Measurements from ENCODE around the gene HOXB3.

HOXB3 gene

GRCh38 chr17:48597778-48598631 lies 8.0 kb upstream of the HOXB3 start:
- H3K27me3 Mint-ChIP-seq = peaks cover 100% of the 10 kb centered on the region
- peak overlapping the region; percentile 70 for H3K4me3 Mint-ChIP-seq
- ATAC-seq = peak; percentile 66
- H3K4me1 Mint-ChIP-seq = peaks cover 42% of the 10 kb centered on the region
- H3K9me3 Mint-ChIP-seq = no peaks in the 10 kb centered on the region
- H3K27ac Mint-ChIP-seq = peak overlapping the region; percentile 13
- no peaks in the 10 kb centered on the region for H3K36me3 Mint-ChIP-seq

DNA sequence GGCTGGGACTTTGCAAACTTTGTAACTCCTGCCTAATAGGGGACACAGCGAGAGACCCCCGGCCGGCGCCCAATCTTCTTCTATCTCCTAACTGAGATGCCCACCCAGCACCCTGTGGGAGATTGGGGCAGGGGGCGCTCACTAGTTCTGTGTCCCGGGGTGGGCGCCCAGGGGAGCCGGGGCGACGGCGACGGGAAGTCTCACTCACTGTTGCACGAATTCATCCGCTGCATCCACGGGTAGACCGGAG lies 7.4 kb upstream of the HOXB3 start:
- peak overlapping the region; percentile 70 for H3K4me3 Mint-ChIP-seq
- peaks cover 44% of the 10 kb centered on the region for H3K4me1 Mint-ChIP-seq
- H3K27ac Mint-ChIP-seq = peak overlapping the region; percentile 13

DNA sequence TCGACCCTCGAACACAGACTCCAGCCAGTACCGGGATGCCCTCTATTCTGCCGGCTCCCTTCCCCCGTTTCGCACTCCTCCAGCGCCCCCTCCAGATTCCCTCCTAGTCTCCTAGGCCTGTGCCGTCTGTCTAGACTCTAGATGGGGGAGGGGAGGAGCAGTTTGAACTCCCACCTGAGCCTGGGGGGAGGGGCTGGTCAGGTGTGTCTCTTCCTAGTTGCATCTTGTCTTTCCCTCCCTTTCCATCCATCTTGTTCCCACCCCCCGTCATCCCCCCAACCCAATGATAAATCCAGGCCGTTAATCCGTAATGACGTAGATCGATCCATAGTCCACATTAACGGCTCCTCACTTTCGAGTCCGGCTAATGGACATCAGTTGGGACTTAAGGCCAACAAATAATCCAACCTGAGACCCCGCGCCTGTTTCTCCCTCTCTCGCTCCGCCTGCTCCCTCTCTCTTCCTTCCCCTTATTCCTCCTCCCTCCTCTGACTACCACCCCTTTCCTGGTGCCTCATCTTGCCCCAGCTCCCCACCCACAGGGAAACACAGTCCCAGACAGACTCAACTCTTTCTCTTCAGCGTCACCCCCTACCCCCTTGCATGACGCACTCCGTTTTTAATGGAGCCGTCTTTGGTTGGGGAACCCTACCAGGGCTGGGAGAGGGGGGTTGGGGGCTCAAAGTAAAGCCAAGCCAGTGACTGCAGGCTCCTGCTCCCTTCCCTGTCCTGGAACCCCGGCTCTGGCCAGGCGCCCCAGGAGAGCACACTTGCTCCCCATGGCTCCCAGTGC lies 6.9 kb upstream of the HOXB3 start:
- H3K27ac Mint-ChIP-seq = peak overlapping the region; percentile 13
- H3K4me1 Mint-ChIP-seq = peaks cover 41% of the 10 kb centered on the region
- H3K9me3 Mint-ChIP-seq = no peaks in the 10 kb centered on the region

More for the DNA sequence above, 7.4 kb upstream of the HOXB3 start:
- no peak for ATAC-seq
- H3K36me3 Mint-ChIP-seq = no peaks in the 10 kb centered on the region
- no peaks in the 10 kb centered on the region for H3K9me3 Mint-ChIP-seq
- H3K27me3 Mint-ChIP-seq = peaks cover 100% of the 10 kb centered on the region

GRCh38 chr17:48596000-48596734 lies 6.1 kb upstream of the HOXB3 start:
- H3K4me3 Mint-ChIP-seq = peak overlapping the region; percentile 50
- H3K27me3 Mint-ChIP-seq = peaks cover 100% of the 10 kb centered on the region
- no peak for ATAC-seq
- no peaks in the 10 kb centered on the region for H3K36me3 Mint-ChIP-seq
- H3K27ac Mint-ChIP-seq = no peak overlapping the region
- H3K9me3 Mint-ChIP-seq = no peaks in the 10 kb centered on the region
- H3K4me1 Mint-ChIP-seq = peaks cover 41% of the 10 kb centered on the region

More for the DNA sequence above, 6.9 kb upstream of the HOXB3 start:
- H3K4me3 Mint-ChIP-seq = peak overlapping the region; percentile 70
- H3K36me3 Mint-ChIP-seq = no peaks in the 10 kb centered on the region
- no peak for ATAC-seq
- H3K27me3 Mint-ChIP-seq = peaks cover 100% of the 10 kb centered on the region

DNA sequence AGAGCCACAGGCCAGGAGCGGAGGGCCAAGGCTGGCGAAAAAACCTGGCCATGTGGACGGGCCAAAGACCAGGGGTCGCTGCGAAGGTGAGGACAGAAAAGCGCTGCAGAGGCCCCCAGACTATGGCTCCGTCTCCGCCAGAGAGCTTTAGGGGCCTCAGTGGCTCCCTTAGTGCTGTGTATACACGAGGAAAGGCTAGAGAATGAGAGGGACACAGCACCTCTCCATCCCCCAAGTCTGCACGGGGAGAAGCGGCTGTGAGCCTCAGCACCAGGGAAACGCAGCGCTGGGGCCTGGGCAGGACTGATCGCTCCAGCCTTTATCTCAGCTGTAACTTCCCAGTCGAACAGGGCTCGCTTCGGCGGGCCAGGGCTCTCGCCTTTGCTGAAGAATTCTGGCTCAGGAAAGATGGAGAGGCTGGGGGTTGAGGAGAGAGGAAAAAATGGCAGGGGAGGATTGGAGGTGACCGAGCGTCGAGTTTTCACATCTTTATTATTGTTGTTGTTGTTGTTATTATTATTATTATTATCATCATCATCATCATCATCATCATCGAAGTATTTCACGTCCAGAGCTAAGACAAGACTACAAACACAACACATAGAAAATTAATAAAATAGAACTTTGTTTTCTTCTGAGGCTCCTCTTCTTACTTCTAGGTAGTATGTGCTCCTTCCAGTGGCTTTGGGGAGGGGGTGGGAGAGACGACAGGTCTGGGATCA lies 5.4 kb upstream of the HOXB3 start:
- Mint-ChIP-seq H3K27me3 (peaks cover 100% of the 10 kb centered on the region), H3K27ac (no peak overlapping the region), H3K4me1 (peaks cover 41% of the 10 kb centered on the region), H3K36me3 (no peaks in the 10 kb centered on the region), H3K9me3 (no peaks in the 10 kb centered on the region), H3K4me3 (no peak overlapping the region)
- ATAC-seq = no peak

DNA sequence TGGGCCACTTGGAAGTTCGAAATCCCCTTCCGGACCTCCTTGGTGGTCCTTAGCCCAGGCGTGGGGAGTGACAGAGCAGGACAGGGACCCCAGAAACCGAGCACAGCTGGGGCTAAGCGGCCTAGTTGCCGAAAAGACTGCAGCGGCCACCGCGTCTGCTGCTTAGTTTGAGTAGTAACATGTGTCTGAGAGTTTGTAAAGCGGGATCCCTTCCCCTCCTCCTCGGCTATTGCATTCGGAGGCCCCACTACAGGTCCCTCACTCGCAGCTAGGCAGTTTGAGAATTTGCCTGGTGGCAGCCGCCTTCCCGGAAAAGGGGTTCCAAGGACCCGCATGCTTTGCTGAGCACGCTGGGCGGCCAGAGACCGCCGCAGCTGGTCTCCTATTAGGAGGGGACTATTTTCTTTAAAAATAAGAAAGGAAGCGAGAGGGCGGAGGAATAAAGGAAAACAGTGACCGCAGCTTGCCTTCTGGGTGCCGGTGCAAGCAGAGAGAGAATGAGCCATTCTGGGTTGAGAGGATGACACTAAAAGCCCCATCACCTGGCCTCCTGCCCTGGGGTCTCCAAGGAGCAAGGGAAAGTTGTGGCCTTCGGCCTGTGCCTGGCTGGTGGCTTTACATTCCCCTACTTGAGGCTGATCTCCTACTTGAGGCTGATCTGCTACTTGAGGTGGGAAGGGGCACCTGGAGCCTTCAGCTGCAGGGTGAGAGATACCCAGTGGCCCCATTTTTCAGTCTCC lies 4.7 kb upstream of the HOXB3 start:
- Mint-ChIP-seq H3K27me3 (peaks cover 100% of the 10 kb centered on the region), H3K4me3 (no peak overlapping the region), H3K9me3 (no peaks in the 10 kb centered on the region), H3K27ac (no peak overlapping the region), H3K4me1 (peaks cover 41% of the 10 kb centered on the region), H3K36me3 (no peaks in the 10 kb centered on the region)
- ATAC-seq = no peak

GRCh38 chr17:48593840-48594537 lies 3.9 kb upstream of the HOXB3 start:
- H3K9me3 Mint-ChIP-seq = no peaks in the 10 kb centered on the region
- no peaks in the 10 kb centered on the region for H3K36me3 Mint-ChIP-seq
- no peak overlapping the region for H3K27ac Mint-ChIP-seq
- peaks cover 100% of the 10 kb centered on the region for H3K27me3 Mint-ChIP-seq
- H3K4me3 Mint-ChIP-seq = no peak overlapping the region
- ATAC-seq = peak; percentile 54
- H3K4me1 Mint-ChIP-seq = peaks cover 41% of the 10 kb centered on the region

GRCh38 chr17:48593126-48593829 lies 3.2 kb upstream of the HOXB3 start, which contains the start of gene HOXB5:
TSS of gene HOXB5 (minus strand) at chr17:48593779. CDS start at chr17:48593682, 97 bp downstream.
- H3K27ac Mint-ChIP-seq = no peak within 1 kb of the TSS
- H3K4me1 Mint-ChIP-seq = peaks cover 41% of the 10 kb centered on the region
- H3K36me3 Mint-ChIP-seq = no peaks in the 10 kb centered on the region
- no peak for ATAC-seq
- peaks cover 100% of the 10 kb centered on the region for H3K27me3 Mint-ChIP-seq
- H3K9me3 Mint-ChIP-seq = no peaks in the 10 kb centered on the region
- peak within 1 kb of the TSS; percentile 35 for H3K4me3 Mint-ChIP-seq

DNA sequence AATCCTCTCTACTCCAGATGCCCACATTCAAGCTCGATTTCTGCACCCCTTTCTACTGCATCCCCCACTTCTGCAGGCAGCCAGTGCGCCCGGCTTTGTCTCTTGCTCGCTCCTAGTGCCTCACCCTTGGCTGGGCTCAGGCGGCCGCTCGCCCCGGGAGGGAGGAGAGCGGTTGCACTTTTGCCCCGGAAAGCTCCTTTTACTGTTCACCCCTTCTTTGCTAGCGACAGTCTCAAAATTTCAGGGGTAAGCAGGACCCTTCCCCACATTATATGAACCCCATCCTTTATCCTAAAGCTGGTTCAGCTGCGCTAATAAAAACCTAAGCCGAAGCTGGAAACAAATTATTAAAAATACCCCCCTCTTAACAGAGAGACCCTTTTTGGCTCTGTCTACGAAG lies 2.5 kb upstream of the HOXB3 start:
- Mint-ChIP-seq H3K27ac (no peak overlapping the region), H3K4me3 (peak overlapping the region; percentile 35)

GRCh38 chr17:48592057-48592514 lies 2.0 kb upstream of the HOXB3 start:
- Mint-ChIP-seq H3K4me3 (no peak overlapping the region), H3K9me3 (no peaks in the 10 kb centered on the region), H3K36me3 (no peaks in the 10 kb centered on the region), H3K27ac (no peak overlapping the region), H3K4me1 (peaks cover 30% of the 10 kb centered on the region), H3K27me3 (peaks cover 100% of the 10 kb centered on the region)
- ATAC-seq = no peak

More for the DNA sequence above, 2.5 kb upstream of the HOXB3 start:
- H3K4me1 Mint-ChIP-seq = peaks cover 34% of the 10 kb centered on the region
- H3K9me3 Mint-ChIP-seq = no peaks in the 10 kb centered on the region
- H3K27me3 Mint-ChIP-seq = peaks cover 100% of the 10 kb centered on the region
- no peak for ATAC-seq
- H3K36me3 Mint-ChIP-seq = no peaks in the 10 kb centered on the region

GRCh38 chr17:48591255-48592056 lies 1.4 kb upstream of the HOXB3 start:
- ATAC-seq = no peak
- H3K9me3 Mint-ChIP-seq = no peaks in the 10 kb centered on the region
- H3K36me3 Mint-ChIP-seq = no peaks in the 10 kb centered on the region
- no peak overlapping the region for H3K27ac Mint-ChIP-seq
- H3K4me1 Mint-ChIP-seq = peaks cover 25% of the 10 kb centered on the region
- H3K27me3 Mint-ChIP-seq = peaks cover 100% of the 10 kb centered on the region
- H3K4me3 Mint-ChIP-seq = no peak overlapping the region

DNA sequence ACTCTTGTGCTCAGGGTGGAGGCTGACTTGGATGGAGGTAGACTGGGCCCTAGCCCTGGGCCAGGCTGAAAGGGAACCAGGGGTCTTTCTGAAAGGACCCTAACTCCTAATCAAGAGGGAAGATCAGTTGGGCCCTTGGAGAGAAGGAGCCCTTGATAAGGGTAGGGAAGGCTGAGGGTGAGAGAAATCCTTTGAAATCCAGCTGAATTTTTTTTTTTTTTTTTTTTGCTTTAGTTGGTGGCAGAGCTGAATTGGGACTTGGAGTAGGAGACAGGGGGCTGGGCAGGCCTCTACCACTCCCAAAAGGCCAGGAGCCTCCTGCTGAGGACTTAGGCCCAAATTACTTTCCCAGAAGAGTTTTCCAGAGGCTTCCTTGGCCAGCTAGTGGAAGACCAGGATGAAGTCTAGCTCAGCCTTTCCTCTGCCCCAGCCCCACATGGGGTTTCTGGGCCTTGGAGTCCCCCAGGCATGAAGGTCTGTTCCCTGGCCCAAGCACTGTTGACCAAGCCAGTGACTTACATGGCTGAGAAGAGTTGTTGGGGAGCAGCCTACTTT lies 643 bp upstream of the HOXB3 start:
- H3K4me1 Mint-ChIP-seq = peaks cover 28% of the 10 kb centered on the region
- H3K27ac Mint-ChIP-seq = no peak overlapping the region
- peaks cover 100% of the 10 kb centered on the region for H3K27me3 Mint-ChIP-seq
- H3K4me3 Mint-ChIP-seq = no peak overlapping the region
- no peak for ATAC-seq
- H3K36me3 Mint-ChIP-seq = no peaks in the 10 kb centered on the region
- H3K9me3 Mint-ChIP-seq = no peaks in the 10 kb centered on the region

Data from stimulated activated memory B cell treated with anti-CD40 and anti-IgM and Interleukin-4, amounts not matched to agents 10 μg/mL and 1 μg/mL and 100 μg/mL, for 72 hours (primary cell).